Activated naive CD8-positive, alpha-beta T cell treated with anti-CD3 and anti-CD28 coated beads, Interleukin-2, amount 50 U/mL, for 24 hours (primary cell): Measurements from ENCODE around the gene PLD1.

Experiments used
- ATAC-seq: fragments of 150-1000 bp; cut with Tn5 transposase; one replicate; pipeline ENCODE4 v1.10.0; 2021
- DNase-seq: peaks from one replicate; pipeline ENCODE4 v3.0.0; 2021
- H3K27ac Mint-ChIP-seq: one replicate; pipeline ENCODE4 v1.8.0; 2021; ENCODE audit warnings: mild to moderate bottlenecking, mixed read lengths
- H3K27me3 Mint-ChIP-seq: one replicate; pipeline ENCODE4 v1.8.0; 2021; ENCODE audit warnings: mixed read lengths
- H3K36me3 Mint-ChIP-seq: one replicate; pipeline ENCODE4 v1.8.0; 2021; ENCODE audit warnings: low read depth, mixed read lengths
- H3K4me1 Mint-ChIP-seq: one replicate; pipeline ENCODE4 v1.8.0; 2021; ENCODE audit warnings: mixed read lengths
- H3K4me3 Mint-ChIP-seq: one replicate; pipeline ENCODE4 v1.8.0; 2021; ENCODE audit warnings: mild to moderate bottlenecking, moderate library complexity, mixed read lengths
- H3K9me3 Mint-ChIP-seq: one replicate; pipeline ENCODE4 v1.8.0; 2021; ENCODE audit warnings: mixed read lengths

The PLD1 gene

GRCh38 chr3:171691485-171691884, 118.8 kb downstream of the PLD1 start:
- no peaks in the 10 kb centered on the region for H3K9me3 Mint-ChIP-seq
- DNase-seq (no peak), ATAC-seq (no peak)
- H3K4me3 Mint-ChIP-seq: no peak overlapping the region
- H3K27me3 Mint-ChIP-seq: peaks cover 2% of the 10 kb centered on the region
- H3K36me3 Mint-ChIP-seq: no peaks in the 10 kb centered on the region
- H3K4me1 Mint-ChIP-seq: peaks cover 7% of the 10 kb centered on the region
- H3K27ac Mint-ChIP-seq: no peak overlapping the region

GRCh38 chr3:171690281-171690680, 120.0 kb downstream of the PLD1 start:
- DNase-seq (no peak), ATAC-seq (no peak)
- Mint-ChIP-seq H3K4me1 (peaks cover 7% of the 10 kb centered on the region), H3K36me3 (no peaks in the 10 kb centered on the region), H3K4me3 (no peak overlapping the region), H3K27me3 (peaks cover 4% of the 10 kb centered on the region), H3K9me3 (no peaks in the 10 kb centered on the region), H3K27ac (peak overlapping the region; percentile 28)

DNA sequence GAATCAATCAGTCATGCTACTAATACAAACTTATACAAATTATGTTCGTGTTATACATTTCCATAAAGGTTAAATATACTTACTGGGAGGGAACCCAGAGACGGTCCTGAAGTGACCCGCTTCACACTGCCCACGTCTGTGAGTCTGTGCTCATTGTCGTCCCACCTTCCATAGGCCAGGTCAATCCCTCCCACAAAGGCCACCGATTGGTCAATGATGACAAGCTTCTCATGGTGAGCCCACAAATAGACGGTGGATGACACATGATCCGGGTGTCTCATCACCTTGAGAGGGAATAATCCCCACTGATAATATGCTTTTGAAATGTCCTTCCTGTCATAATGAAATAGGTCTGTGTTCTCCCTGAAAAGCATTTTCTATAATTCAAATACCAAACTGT, 121.7 kb downstream of the PLD1 start:
- Mint-ChIP-seq H3K9me3 (no peaks in the 10 kb centered on the region), H3K36me3 (no peaks in the 10 kb centered on the region), H3K4me3 (no peak overlapping the region), H3K4me1 (peaks cover 7% of the 10 kb centered on the region), H3K27ac (no peak overlapping the region), H3K27me3 (peaks cover 8% of the 10 kb centered on the region)
- DNase-seq: no peak
- no peak for ATAC-seq

- DNase-seq (no peak), ATAC-seq (no peak)
- no peaks in the 10 kb centered on the region for H3K36me3 Mint-ChIP-seq
- H3K9me3 Mint-ChIP-seq: no peaks in the 10 kb centered on the region
- peaks cover 7% of the 10 kb centered on the region for H3K4me1 Mint-ChIP-seq
- H3K4me3 Mint-ChIP-seq: no peak overlapping the region
- no peak overlapping the region for H3K27ac Mint-ChIP-seq
- peaks cover 13% of the 10 kb centered on the region for H3K27me3 Mint-ChIP-seq
Observed at GRCh38 chr3:171688002-171688401, 122.3 kb downstream of the PLD1 start.

DNA sequence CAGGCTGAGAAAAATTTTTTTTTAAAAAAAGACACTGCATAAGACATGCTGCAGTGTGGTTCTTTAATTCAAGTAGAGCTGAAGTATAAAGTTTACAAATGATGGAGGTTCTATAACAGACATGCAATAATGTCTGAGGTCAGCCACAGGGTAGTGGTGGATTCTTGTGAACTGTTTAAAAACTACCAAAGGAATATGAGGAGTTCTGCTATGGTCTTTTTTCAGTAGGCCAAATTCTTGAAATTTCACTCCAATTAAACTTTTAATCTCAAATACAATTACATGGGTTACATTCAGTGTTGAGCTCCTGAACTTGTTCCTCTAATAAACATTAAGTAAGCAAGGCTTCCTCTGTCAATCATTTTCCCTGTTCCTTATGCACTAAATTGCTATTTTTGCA, 122.7 kb downstream of the PLD1 start:
- ATAC-seq (no peak), DNase-seq (no peak)
- peaks cover 7% of the 10 kb centered on the region for H3K4me1 Mint-ChIP-seq
- H3K4me3 Mint-ChIP-seq: no peak overlapping the region
- H3K27me3 Mint-ChIP-seq: peaks cover 14% of the 10 kb centered on the region
- H3K27ac Mint-ChIP-seq: no peak overlapping the region
- H3K9me3 Mint-ChIP-seq: no peaks in the 10 kb centered on the region
- no peaks in the 10 kb centered on the region for H3K36me3 Mint-ChIP-seq

DNA sequence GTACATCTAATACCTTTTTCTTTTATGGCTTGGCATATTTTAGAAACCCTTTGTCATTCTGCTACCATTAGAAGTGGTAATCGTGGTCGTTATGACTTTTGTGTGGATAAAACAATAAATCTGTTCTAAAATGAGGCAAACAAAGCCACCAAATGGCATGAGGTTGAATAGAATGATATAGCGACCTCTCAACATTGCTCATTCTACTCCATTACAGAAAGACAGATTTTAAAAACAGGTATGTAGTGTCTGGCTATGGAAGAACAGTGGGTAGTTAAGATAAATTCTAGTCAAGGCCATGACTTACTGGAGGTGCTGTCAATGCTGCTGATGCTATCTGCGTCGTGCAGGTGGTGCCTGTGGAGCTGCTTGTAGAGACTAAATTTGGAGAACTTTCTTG, 123.2 kb downstream of the PLD1 start:
- peaks cover 7% of the 10 kb centered on the region for H3K4me1 Mint-ChIP-seq
- DNase-seq (no peak), ATAC-seq (no peak)
- no peak overlapping the region for H3K4me3 Mint-ChIP-seq
- H3K36me3 Mint-ChIP-seq: no peaks in the 10 kb centered on the region
- no peaks in the 10 kb centered on the region for H3K9me3 Mint-ChIP-seq
- H3K27ac Mint-ChIP-seq: no peak overlapping the region
- peaks cover 14% of the 10 kb centered on the region for H3K27me3 Mint-ChIP-seq

DNA sequence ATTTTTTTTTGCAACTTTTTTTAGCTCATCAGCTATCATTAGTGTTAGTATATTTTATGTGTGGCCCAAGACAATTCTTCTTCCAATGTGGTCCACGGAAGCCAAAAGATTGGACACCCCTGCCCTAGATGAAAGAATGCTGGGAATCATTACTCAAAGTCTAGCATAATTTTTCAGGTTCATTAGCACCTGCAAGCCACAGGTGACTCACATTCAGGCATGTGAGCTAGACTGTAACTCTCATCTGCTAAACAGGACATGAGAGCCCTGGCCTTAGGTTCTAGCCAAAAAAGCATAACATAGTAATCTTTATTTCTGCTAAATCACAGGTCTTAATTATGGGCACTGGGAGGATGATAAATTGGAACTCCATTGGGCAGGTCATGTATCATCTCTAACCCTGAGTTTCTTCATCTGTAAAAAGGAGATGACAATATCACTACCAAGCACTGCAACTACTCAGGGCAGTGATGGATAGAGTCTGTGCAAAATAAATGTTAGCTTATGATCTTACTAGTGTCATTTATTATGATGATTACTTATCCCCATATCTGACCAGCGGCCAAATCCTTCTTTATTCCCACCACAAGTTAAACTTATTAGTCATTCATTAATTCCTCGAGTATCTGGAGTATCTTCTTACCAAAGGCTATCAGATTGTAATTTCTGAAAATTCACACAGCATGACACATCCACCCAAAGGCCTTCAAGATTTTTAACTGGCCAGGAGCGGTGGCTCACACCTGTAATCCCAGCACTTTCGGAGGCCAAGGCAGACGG, 125.0 kb downstream of the PLD1 start:
- DNase-seq (no peak), ATAC-seq (no peak)
- Mint-ChIP-seq H3K36me3 (no peaks in the 10 kb centered on the region), H3K4me1 (peaks cover 5% of the 10 kb centered on the region), H3K9me3 (no peaks in the 10 kb centered on the region), H3K4me3 (no peak overlapping the region), H3K27ac (no peak overlapping the region), H3K27me3 (peaks cover 12% of the 10 kb centered on the region)

- Mint-ChIP-seq H3K4me1 (no peaks in the 10 kb centered on the region), H3K27ac (no peak overlapping the region), H3K9me3 (no peaks in the 10 kb centered on the region), H3K27me3 (peaks cover 12% of the 10 kb centered on the region), H3K36me3 (no peaks in the 10 kb centered on the region), H3K4me3 (no peak overlapping the region)
- ATAC-seq: no peak
- no peak for DNase-seq
Observed at GRCh38 chr3:171684221-171684620, 126.1 kb downstream of the PLD1 start.

DNA sequence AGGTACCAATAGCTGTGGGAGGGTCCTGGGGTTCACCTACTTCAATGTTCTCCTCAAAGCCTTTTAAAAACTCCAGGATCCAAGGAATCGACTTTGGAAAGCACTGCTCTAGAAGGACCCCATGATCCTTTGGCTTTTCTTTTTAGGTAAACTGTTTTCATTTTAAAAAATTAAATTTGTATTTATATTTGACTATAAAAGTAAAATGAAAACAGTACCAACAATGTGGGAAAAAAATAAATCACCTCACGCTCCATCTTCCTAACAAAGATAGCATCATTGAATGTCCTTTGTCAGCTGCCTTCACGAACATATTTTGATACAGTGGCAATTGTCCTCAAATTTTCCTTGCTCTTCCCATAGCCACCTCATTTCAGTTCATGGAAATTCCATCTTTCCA, 127.5 kb downstream of the PLD1 start:
- no peak for ATAC-seq
- no peak for DNase-seq

DNA sequence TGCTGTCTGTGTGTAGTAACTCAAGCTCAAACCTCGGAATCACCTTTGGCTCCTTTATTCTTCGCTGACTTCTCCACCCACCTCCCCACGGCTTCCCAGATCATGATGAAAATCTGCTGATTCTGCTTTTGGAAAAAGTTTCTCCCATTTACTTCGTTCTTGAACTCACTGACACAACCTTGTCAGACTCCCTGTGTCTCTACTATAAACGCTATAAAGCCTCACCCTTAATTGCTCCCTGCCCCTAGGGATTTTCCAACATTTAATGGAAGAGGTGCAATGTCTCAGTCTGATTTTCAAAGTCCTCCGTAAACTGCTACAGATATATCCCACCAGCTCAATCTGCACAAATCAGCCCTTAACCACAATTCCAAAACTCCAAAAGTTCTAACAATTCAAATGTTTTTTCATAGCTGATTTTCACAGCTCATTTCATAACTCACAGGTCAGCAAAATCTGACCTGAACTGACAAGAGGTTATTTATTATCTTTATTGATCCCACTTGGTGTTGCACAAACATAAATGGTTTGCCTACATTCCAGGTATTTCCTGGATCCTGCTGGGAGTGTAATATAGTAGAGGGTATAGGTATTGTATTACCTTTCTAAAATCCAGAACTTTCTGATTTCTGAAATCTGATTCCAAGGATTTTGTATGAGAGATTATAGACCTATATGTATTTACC, 129.4 kb downstream of the PLD1 start:
- no peak overlapping the region for H3K27ac Mint-ChIP-seq
- DNase-seq (no peak), ATAC-seq (no peak)
- H3K4me1 Mint-ChIP-seq: no peaks in the 10 kb centered on the region
- H3K9me3 Mint-ChIP-seq: no peaks in the 10 kb centered on the region
- no peak overlapping the region for H3K4me3 Mint-ChIP-seq
- H3K27me3 Mint-ChIP-seq: peaks cover 10% of the 10 kb centered on the region
- H3K36me3 Mint-ChIP-seq: no peaks in the 10 kb centered on the region

More for the DNA sequence above, 127.5 kb downstream of the PLD1 start:
- H3K36me3 Mint-ChIP-seq: no peaks in the 10 kb centered on the region
- H3K4me3 Mint-ChIP-seq: no peak overlapping the region
- no peaks in the 10 kb centered on the region for H3K4me1 Mint-ChIP-seq
- H3K27ac Mint-ChIP-seq: no peak overlapping the region
- no peaks in the 10 kb centered on the region for H3K9me3 Mint-ChIP-seq
- peaks cover 12% of the 10 kb centered on the region for H3K27me3 Mint-ChIP-seq

GRCh38 chr3:171678971-171679492, 131.3 kb downstream of the PLD1 start:
- Mint-ChIP-seq H3K9me3 (no peaks in the 10 kb centered on the region), H3K4me3 (no peak overlapping the region), H3K27me3 (peaks cover 9% of the 10 kb centered on the region), H3K4me1 (no peaks in the 10 kb centered on the region), H3K36me3 (no peaks in the 10 kb centered on the region), H3K27ac (no peak overlapping the region)
- DNase-seq (no peak), ATAC-seq (no peak)

DNA sequence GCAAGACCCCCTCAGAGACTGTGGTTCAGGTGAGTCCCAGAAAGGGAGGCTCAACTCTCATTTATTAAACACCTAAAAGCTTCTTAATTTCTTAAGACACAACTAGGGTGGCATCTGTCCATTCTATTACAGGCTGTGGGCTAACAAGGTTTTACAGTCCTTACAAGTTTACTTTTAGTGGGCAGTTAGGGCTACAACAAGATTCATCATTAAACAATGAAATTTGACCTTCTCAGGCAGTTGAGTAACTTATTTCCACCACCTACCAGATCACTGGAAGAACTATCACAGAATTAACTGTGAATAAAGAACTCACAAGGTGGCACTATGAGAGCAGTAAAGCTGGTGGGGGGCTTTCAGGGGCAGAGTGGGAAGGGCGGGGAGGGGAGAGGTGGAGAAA, 132.6 kb downstream of the PLD1 start:
- no peak for DNase-seq
- no peaks in the 10 kb centered on the region for H3K36me3 Mint-ChIP-seq
- no peaks in the 10 kb centered on the region for H3K4me1 Mint-ChIP-seq
- no peak for ATAC-seq
- no peak overlapping the region for H3K4me3 Mint-ChIP-seq
- H3K9me3 Mint-ChIP-seq: no peaks in the 10 kb centered on the region
- no peaks in the 10 kb centered on the region for H3K27me3 Mint-ChIP-seq
- H3K27ac Mint-ChIP-seq: no peak overlapping the region

DNA sequence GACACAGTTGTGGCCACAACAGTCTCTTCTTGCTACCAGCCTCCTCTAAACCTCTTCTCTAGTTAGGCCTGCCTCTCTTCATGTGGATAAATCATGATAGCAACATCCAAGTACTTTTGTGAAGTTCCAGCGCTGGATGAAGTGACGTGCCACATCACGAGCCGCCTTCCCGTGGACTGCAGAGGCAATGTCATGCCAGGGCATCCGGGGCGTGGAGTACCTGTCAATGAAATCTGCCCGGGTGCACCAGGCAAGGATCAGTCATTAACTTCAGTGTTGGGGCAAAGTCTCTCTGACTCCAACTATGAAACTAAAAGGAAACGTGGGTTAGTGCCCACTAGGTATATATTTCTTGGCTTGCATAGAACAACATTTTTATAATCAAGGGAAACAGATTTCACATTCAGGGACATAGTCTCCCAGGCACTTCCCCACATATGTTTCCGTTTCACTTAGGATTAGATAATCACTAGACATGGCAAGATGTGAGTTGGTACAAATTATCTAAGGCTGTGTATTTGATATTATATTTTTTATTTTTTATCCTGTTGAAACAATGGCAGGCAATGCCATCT, 133.6 kb downstream of the PLD1 start:
- H3K27ac Mint-ChIP-seq: no peak overlapping the region
- no peak for ATAC-seq
- no peaks in the 10 kb centered on the region for H3K36me3 Mint-ChIP-seq
- no peak for DNase-seq
- H3K27me3 Mint-ChIP-seq: no peaks in the 10 kb centered on the region
- H3K4me3 Mint-ChIP-seq: no peak overlapping the region
- H3K9me3 Mint-ChIP-seq: no peaks in the 10 kb centered on the region
- no peaks in the 10 kb centered on the region for H3K4me1 Mint-ChIP-seq

DNA sequence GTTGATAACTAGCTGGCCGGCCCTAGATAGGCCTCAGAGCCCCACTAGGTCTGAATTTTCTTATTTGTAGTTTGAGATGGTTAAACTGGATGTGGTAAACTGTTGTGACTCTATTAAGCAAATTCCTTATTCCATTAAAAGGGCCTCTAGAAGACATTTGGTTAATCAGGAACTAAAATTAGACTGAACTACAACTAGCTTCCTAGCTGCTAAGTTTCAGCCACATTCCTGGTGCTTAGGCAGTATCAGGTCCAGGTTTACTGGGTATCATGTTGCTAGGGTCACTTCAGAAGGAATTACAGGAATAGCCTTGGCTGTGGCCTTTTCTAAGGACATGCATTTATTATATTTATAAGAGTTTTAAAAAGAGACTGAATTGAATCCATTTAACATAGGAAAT, 136.3 kb downstream of the PLD1 start:
- no peak overlapping the region for H3K4me3 Mint-ChIP-seq
- no peaks in the 10 kb centered on the region for H3K4me1 Mint-ChIP-seq
- no peaks in the 10 kb centered on the region for H3K9me3 Mint-ChIP-seq
- ATAC-seq: no peak
- no peak overlapping the region for H3K27ac Mint-ChIP-seq
- no peaks in the 10 kb centered on the region for H3K27me3 Mint-ChIP-seq
- DNase-seq: no peak
- H3K36me3 Mint-ChIP-seq: no peaks in the 10 kb centered on the region

DNA sequence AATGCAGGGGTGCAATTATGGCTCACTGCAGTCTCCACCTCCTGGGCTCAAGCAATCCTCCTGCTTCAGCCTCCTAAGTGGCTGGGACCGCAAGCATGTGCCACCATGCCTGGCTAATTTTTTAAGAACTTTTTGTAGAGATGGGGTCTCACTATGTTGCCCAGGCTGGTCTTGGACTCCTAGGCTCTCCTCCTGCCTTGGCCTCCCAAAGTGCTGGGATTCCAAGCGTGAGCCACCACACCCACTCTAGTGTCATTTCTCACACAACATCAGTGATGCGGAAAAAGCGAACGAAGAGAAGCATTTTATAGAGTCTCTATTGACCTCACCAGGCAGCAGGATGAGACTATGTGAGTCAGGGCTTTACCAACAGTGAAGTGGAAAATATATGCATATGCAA, 137.7 kb downstream of the PLD1 start:
- no peaks in the 10 kb centered on the region for H3K36me3 Mint-ChIP-seq
- H3K9me3 Mint-ChIP-seq: no peaks in the 10 kb centered on the region
- H3K4me1 Mint-ChIP-seq: no peaks in the 10 kb centered on the region
- no peak for ATAC-seq
- H3K4me3 Mint-ChIP-seq: no peak overlapping the region
- H3K27me3 Mint-ChIP-seq: no peaks in the 10 kb centered on the region
- H3K27ac Mint-ChIP-seq: no peak overlapping the region
- DNase-seq: no peak
